Measurements from ENCODE around the gene COL18A1.

- TF ChIP-seq CTCF (IDR thresholded peaks at IDR 0.05) = no peak
- no peak for TF ChIP-seq POLR2A (IDR thresholded peaks at IDR 0.05)
- TF ChIP-seq EP300 (IDR thresholded peaks at IDR 0.05) = no peak
These were observed 39.8 kb upstream of the COL18A1 start for GRCh38 chr21:45365186-45365607.
